ENCODE results near the gene MMP3. TPM values are rescaled to one million over a fixed set of nuclear protein-coding genes. Genes with fewer than 3 reads are reported as not detected.

The MMP3 gene
- polyA plus RNA-seq, 1 experiment = 2.1 TPM

DNA sequence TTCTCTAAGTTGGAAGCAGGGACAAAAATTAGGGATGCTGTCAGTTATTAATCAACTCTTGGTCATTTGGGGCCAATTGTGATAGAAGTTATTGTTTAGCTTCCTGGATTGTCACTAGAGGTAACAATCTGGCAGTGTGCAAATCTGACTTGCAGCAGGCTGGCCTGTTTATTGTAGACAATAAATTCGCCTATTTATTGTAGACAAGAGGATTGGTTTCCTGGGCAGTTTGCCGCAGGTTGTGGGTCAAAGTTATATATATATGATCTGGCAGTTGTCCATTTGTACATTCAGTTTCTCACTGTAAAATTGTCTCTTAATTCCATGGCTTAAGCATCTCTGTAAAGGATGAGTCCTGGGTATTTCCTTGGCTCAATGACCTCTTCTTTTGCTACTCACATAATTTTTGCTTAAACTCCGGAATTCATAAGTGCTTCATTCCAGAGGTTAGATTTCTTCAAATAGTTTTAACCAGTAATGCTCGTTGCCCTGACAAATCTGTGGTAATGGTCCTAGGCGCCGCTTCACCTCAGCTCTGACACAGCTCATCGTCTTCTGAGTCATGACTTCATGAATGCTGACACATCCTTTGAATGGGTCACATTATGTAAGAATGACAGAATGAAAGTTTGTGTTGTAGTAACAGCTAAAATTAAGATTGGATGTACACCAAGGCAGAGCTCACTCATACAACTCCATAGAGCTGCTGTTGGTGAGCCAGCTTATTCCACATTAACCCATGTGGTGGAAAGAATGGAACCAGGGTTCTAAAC is 7.8 kb upstream of the MMP3 start:
- CTCF ChIA-PET = interaction anchor here (0.6 to 2.0 kb wide), 2 partner anchors 48 to 63 kb away, joined by 3 to 5 read pairs; no protein-coding TSS in a partner anchor
- POLR2A ChIA-PET = no interaction called here
- peak; percentile 46 for DNase-seq (ENCODE audit: low read depth, low spot score)
- H3K27me3 ChIP-seq (ENCODE audit: control insufficient read depth, insufficient read depth, low read length) = no peaks in the 10 kb centered on the region
- TF ChIP-seq CTCF (IDR thresholded peaks at IDR 0.05; ENCODE audit: low read depth, low read length) = no peak
- no peaks in the 10 kb centered on the region for H3K9me3 ChIP-seq (ENCODE audit: control insufficient read depth, insufficient read depth, low read length)
- no peak overlapping the region for H3K4me3 ChIP-seq (ENCODE audit: low read depth, low read length)
- H3K27ac ChIP-seq (ENCODE audit: low read depth, low read length) = no peak overlapping the region

DNA sequence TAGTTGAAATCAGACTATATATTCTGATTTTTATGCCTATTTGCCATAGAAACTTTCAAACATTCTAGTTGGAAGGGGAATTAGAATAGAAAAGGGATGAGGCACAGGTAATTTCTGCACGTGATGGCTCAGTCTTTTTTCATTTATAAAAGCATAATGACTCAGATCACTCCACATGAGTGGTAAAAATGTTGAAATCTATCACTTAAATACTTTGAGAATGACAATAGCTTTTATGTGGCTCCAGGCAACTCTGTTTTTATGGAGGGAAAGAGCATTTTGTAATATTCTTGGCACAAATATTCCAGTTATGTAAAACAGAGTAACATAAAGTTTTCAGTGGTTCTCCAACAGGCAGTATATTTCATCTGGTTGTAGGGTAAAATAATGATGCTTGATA is 5.9 kb upstream of the MMP3 start:
- TF ChIP-seq CTCF (IDR thresholded peaks at IDR 0.05; ENCODE audit: low read depth, low read length) = no peak
- CTCF ChIA-PET = interaction anchor here (1.3 to 2.0 kb wide), 2 partner anchors 65 to 91 kb away, joined by 3 to 5 read pairs; no protein-coding TSS in a partner anchor

DNA sequence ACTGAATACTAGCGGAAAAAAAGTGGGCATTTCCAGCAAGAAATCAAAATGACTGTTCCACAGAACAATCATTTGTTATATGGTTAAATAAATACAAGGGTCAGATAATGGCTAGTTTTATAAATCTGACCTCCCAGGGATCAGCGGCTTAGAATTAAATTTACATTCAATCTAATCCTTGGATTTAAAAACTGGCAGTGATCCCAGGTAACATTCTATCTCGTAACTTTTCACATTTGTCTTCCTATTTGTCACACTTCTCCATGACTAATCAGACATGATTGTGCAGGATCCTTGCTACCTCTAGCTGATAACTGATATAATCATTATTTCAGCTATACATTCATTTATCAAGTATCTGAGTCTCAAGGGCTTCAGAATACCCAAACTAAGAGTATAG is 2.9 kb upstream of the MMP3 start:
- H3K9me3 ChIP-seq (ENCODE audit: control insufficient read depth, insufficient read depth, low read length) = no peaks in the 10 kb centered on the region
- H3K27me3 ChIP-seq (ENCODE audit: control insufficient read depth, insufficient read depth, low read length) = no peaks in the 10 kb centered on the region
- no peak overlapping the region for H3K4me3 ChIP-seq (ENCODE audit: low read depth, low read length)
- POLR2A ChIA-PET = no interaction called here
- CTCF ChIA-PET = interaction anchor here (0.7 kb wide), 1 partner anchor 68 kb away, joined by 3 read pairs; no protein-coding TSS in a partner anchor
- no peak for TF ChIP-seq CTCF (IDR thresholded peaks at IDR 0.05; ENCODE audit: low read depth, low read length)
- no peak for DNase-seq (ENCODE audit: low read depth, low spot score)
- no peak overlapping the region for H3K27ac ChIP-seq (ENCODE audit: low read depth, low read length)

More for the DNA sequence above, 5.9 kb upstream of the MMP3 start:
- H3K9me3 ChIP-seq (ENCODE audit: control insufficient read depth, insufficient read depth, low read length) = no peaks in the 10 kb centered on the region
- POLR2A ChIA-PET = no interaction called here
- H3K27ac ChIP-seq (ENCODE audit: low read depth, low read length) = no peak overlapping the region
- H3K4me3 ChIP-seq (ENCODE audit: low read depth, low read length) = no peak overlapping the region
- no peak for DNase-seq (ENCODE audit: low read depth, low spot score)
- H3K27me3 ChIP-seq (ENCODE audit: control insufficient read depth, insufficient read depth, low read length) = no peaks in the 10 kb centered on the region

DNA sequence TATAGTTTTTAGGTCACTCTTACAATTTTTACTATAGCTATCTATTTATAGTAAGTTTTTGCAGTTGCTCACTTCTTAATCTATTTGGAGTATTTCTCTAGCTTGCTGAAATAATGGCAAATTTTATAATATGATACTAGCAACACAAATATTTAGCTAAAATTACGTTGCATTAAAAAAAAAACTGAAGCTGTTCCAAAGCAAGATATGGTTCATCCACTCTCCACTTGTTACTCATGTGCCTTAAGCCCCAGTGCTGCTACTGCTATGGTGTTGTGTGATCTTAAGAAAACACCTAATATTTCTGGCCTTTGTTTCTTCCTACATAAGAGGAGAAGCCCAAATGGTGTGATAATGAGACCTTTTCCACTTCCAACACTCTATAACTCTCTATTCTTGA is 479 bp downstream of the MMP3 start:
- no peak for TF ChIP-seq CTCF (IDR thresholded peaks at IDR 0.05; ENCODE audit: low read depth, low read length)
- Histone ChIP-seq H3K27me3 (ENCODE audit: control insufficient read depth, insufficient read depth, low read length) (no peaks in the 10 kb centered on the region), H3K4me3 (ENCODE audit: low read depth, low read length) (no peak overlapping the region), H3K27ac (ENCODE audit: low read depth, low read length) (no peak overlapping the region), H3K9me3 (ENCODE audit: control insufficient read depth, insufficient read depth, low read length) (no peaks in the 10 kb centered on the region)
- DNase-seq (ENCODE audit: low read depth, low spot score) = no peak
- CTCF ChIA-PET = interaction anchor here (1.1 kb wide), 1 partner anchor 98 kb away, joined by 5 read pairs; no protein-coding TSS in a partner anchor
- POLR2A ChIA-PET = no interaction called here

DNA sequence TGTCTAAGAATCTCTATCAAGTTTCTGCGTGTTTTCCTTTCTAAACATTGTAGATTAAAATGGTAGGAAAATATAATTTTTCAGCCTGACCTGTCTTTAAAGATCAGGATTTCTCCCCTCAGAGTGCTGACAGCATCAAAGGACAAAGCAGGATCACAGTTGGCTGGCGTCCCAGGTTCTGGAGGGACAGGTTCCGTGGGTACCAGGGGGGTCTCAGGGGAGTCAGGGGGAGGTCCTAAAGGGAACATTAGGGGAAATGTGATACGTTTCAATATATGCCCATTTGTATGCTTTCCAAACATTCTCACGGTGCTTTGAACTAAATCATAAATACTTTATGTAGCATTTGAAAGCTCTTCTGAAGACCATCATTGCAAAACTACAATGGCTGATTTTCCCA is 3.4 kb downstream of the MMP3 start:
- H3K27ac ChIP-seq (ENCODE audit: low read depth, low read length) = no peak overlapping the region
- no peak for DNase-seq (ENCODE audit: low read depth, low spot score)
- H3K4me3 ChIP-seq (ENCODE audit: low read depth, low read length) = no peak overlapping the region
- H3K9me3 ChIP-seq (ENCODE audit: control insufficient read depth, insufficient read depth, low read length) = no peaks in the 10 kb centered on the region
- CTCF ChIA-PET = interaction anchor here (1.0 to 1.1 kb wide), 2 partner anchors 75 to 101 kb away, joined by 3 read pairs; no protein-coding TSS in a partner anchor
- H3K27me3 ChIP-seq (ENCODE audit: control insufficient read depth, insufficient read depth, low read length) = no peaks in the 10 kb centered on the region
- POLR2A ChIA-PET = no interaction called here
- no peak for TF ChIP-seq CTCF (IDR thresholded peaks at IDR 0.05; ENCODE audit: low read depth, low read length)

Measured in AG04450 (cell line).